T-helper 1 cell treated with Interleukin-12 subunit alpha and Interleukin-12 subunit beta and Interleukin-4 antibody, amounts not matched to agents 30 ng/mL and 1 ng/mL, for 36 hours (primary cell): ENCODE results near the gene SOCS3. TPM values are rescaled to one million over a fixed set of nuclear protein-coding genes. Genes with fewer than 3 reads are reported as not detected.

ENCODE experiments used
- intact Hi-C: fragments of 100-400 bp; cut with micrococcal nuclease; formaldehyde crosslinking; loops from one replicate; pipeline ENCODE4 v1.15.1; 2024
- total RNA-seq: library from RNA; stranded (reverse); gene quantifications from 2 replicates; pipeline ENCODE4 v1.2.3, GENCODE V29; 2022

The SOCS3 gene
- total RNA-seq, 1 donor from 2014 or later: 198 TPM

DNA sequence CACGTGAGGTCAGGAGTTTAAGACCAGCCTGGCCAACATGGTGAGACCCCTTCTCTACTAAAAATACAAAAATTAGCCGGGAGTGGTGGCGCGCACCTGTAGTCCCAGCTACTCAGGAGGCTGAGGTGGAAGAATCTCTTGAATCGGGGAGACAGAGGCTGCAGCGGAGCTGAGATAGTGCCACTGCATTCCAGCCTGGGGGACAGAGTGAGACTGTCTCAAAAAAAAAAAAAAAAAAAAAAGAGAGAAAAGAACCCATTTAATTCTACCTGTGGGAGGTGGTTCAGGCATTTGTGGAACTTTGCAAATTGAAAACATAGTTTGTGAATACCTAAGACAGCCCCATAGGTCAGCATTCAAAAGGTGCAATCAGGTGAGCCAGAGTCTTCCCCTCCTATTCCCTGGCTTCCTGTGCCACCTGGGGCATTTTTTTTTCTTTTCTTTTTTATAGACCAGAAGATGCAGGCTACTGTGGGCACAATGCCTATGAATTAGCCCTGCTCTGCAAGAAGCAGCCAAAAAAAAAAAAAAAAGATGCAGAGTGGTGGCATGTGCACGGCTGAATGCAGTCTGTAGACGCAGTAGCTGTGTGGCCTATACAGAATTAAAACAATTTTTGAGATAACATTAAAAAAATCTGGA is 9.1 kb upstream of the SOCS3 start:
- intact Hi-C loops: no loop called here

DNA sequence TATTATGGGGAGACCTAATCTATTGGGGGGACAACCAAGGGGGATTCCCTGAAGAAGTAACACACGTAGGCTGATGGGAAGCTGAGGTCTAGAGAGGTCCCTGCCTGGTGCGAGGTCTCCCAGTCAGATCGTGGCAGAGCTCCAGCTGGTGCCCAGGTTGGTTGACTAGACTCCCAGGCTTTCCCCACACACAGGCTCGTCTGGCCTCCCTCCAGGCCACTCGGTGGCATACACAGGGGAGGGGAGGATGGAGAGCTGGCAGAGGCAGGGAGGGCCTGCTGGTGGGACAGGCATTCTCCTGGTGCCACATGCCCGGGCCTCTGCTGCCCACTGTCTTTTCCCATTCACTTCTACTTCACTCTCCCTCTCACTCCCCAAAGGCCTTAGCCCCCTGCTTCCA is 8.5 kb upstream of the SOCS3 start:
- intact Hi-C loops: no loop called here

DNA sequence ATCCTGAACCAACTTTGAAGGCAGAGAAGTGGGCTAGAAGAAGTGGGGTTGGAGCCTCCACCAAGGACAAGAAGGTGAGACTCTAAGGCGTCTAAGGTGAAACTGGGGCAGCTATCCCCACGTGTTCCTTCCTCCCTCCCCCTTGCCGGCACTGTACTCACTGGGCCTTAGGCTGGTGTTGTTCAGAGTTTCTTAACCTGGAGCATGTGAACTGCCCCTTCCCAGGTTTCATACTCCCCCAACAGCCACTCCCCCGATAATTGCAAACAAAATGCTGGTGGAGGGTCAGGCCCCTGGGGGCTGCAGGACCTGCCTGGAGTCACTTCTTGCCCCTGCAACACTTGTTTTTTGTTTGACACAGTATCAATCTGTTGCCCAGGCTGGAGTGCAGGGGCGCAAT is 7.3 kb upstream of the SOCS3 start:
- intact Hi-C loops: no loop called here

DNA sequence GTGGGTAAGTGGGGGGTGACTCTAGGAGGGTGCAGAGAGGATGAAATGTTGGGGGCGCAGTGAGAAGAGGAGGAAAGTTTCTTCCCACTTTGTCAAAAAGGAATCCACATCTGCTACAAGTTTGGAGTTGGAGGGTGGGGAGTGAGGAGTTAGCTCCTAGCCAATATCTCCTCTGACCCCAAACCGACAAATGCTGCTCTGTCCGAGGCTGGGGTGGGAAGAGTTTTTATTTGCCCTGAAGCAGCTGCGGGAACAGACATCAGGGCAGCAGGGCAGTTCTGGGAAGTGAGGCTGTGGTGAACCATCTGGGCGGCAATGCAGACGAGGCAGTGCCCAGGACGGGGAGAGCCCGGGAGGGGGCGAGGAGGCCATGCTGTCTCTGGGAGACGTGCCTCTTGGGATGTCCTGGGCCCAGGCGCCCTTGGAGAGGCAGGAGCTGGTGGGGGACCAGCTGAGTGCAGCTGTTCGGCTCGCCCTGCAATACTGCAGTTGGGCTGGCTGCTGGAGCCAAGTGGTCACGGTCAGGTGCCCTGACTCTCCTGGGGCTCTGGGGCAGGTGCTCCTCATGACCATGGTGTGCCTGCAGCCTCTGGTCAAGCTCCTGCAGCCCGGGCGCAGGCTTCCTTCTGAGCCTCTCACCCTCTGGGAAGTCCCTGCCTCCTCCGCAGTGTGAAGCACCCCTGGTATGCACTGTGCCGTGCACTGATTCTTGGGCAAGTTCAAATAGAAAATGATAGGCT is 6.4 kb upstream of the SOCS3 start:
- intact Hi-C loops: no loop called here

DNA sequence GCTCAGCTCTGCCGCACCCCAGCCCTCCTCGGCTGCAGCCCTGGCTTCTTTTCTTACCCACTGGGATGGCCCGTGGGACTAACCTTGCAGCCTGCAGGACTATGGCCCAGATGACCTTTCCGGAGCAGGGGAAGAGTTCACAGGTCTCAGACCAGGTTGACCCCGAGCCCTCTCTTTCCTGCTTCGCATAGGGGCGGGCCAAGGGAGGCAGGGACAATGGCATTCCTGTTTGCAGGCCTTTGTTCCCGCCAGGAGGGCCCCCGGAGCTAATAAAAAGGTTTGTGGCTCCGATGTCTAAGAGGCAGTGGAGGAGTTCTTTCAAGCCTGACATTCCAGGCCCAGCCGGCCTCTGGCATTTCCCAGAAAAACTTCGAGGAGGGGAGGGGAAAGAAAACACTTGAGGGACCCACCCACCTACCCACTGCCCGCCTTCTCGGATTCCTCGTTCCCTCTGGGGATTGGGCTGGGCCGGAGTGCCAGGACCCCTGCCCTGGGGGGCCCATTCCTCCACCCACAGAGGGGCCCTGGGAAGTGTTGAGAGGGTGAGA is 5.8 kb upstream of the SOCS3 start:
- intact Hi-C loops: no loop called here

DNA sequence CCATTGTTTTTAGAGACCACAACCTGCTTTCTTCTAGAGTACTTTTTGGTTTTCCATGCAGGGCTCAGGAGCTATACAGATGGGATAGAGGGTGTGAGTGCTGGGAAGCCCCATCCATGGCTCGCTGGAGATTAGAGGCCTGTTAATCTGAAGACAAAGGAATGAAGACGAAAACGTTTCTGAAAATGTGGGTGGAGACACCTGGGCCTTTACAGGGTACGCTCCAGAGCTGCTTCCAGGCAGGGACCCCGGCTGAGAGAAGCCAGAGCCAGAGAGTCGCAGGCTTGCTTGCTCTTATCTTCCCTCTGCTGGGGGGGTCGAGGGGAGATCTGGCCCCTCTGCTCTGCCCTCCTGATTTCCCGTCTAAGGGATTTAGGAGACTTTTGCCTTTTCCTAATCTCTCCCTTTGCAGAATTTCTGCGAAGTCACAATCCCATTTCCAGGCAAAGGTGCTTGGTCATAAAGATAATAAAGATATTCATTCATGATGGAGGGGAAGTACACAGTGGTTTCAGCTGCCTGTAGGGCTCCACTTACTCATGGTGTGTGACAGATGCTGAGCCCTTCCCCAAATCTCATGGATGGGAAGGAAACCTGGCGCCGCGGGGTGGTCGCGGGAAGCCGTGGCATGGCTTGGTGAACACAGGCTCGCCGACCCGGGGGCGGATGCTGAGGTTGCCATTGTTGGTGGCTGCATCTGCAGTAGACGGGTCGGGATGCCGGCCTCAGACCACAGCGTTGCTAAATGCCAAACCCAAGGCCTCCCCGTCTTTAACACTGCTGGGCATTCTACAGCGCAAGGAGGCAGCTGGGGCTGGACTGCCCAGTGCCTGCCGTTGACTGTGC is 4.8 kb upstream of the SOCS3 start:
- intact Hi-C loops: no loop called here

DNA sequence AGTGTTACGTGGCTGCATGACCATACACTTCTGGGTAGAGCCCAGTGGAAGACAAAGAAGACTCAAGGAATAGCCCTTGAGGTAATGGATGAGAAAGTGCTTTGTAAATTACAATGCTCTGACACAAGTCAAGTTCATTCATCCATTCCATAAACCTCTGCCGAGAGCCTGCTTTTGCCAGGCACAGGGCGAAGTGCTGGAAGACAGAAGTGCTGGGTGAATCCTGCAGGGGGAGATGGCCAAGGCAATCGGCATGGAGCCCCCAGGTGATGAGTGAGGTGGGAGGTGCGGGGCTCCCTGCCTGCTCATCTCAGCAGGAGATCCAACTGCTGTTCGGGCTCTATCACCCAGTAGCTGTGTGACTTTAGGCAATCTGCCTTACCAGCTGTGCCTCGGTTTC is 2.8 kb upstream of the SOCS3 start:
- intact Hi-C loops: no loop called here

DNA sequence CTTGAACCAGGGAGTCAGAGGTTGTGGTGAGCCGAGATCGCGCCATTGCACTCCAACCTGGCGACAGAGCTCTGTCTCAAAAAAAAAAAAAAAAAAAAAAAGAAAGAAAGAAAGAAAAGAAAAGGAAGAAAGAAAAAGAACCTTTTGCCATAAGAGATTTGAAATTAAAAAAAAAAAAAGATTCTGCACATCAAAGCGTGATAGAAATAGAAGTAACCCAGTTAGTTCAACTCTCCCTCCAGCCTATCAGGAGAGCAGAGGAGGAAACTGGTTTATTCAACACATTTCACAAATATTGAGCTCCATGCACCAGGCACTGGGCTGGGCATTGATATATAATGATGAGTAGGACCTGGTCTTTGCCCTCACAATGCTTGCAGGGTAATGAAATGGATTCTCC is 2.4 kb upstream of the SOCS3 start:
- intact Hi-C loops: no loop called here

DNA sequence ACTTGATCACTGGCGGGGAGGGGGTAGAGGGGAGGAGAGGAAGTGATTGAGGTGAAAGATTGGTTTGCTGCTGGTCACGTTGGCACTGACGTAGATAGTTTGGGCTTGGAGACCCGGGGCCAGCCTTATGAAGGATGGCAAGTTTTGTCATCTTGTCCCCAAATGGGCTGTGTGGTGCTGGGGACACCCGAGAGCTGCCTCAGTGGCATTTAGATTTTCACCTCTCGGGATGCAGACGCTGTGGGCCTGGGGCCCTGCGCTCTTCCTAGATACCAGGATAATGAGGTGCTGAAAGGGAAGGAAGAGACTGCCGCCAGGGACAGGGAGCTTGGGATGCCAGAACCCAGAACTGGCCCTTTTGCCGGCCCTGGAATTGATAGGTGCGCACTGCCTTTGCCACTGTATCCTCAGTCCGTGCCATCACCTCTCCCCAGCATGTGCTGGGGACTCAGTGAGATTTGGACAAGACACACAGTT is 1.4 kb upstream of the SOCS3 start:
- intact Hi-C loops: loop anchor here (2.0 kb wide), 1 partner anchor 226 kb away; no protein-coding TSS in a partner anchor

DNA sequence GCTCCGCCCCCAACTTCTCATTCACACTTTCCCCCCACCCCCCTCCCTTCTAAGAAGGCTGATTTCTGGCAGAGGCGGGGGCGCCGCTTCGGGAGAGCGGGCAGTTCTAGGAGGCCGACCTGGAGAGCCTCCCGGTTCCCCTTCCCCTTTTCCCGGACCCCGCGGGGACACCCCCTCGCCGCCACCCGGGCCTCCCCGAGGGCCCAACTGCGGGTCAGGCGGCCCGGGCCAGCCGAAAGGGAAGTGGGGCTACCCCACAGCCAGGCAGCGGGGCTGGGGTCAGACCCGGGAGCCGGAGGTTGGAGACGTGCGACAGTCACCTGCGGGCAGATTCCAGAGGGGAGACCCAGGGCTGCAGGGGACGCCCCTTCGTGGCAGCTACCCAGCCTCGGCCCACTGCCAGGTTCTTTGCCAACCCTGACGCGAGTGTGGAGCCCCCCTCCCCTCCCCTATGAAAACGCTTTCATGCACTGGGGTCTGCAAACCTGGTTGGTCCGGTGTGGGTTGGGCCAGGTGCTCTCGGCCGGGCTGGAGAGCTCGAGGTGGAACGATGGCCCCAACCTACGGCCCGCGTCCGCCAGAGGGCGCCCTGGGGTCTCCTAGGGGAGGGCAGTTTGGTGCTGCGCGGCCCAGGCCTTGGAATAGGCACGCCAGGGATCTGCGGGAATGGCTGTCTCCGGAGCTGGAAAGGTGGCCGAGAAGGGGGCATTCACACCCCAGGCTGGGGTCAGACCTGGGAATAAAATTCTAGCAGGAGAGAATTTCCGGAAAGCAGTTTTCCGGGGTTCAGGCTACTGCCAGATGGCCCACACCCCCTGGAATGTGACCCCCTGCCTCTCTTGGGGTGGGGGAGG is 721 bp upstream of the SOCS3 start:
- intact Hi-C loops: loop anchor here (1.0 to 2.0 kb wide), 9 partner anchors 18 to 480 kb away; partner anchors contain the start of genes PGS1, TNRC6C and USP36

DNA sequence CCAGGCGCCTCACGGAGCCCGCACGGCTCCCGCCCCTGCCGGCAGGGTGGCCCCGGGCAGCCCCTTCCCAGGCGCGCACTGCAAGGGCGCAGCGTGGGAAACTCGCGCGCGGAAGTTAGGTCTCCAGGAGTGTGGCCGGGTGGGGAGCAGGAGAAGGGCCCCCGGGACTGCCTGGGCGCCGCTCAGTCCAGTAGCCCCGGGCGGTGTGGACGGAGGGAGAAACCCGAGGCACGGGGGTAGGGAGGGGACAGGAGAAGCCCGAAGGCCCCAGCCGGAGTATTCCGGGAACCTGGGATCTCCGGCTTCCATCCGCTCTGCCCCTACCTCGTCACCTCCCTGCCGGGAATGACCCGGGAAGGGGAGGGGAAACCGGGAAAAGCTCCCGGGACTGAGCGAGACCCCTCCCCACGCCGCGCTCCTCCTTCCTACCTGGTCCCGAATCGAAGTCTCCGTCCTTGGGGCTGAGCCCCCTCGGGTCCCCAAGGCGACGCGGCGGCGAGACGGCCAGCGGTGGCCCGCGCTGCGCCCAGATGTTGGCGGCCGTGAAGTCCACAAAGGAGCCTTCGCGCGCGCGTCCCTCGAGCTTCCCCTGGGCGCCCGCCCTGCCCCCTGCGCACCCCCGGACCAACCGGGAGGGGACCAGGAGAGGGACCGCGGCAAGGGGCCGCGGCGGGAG is 418 bp downstream of the SOCS3 start:
- intact Hi-C loops: loop anchor here (5.0 kb wide), 2 partner anchors 388 to 423 kb away; partner anchors contain the start of gene CYTH1

DNA sequence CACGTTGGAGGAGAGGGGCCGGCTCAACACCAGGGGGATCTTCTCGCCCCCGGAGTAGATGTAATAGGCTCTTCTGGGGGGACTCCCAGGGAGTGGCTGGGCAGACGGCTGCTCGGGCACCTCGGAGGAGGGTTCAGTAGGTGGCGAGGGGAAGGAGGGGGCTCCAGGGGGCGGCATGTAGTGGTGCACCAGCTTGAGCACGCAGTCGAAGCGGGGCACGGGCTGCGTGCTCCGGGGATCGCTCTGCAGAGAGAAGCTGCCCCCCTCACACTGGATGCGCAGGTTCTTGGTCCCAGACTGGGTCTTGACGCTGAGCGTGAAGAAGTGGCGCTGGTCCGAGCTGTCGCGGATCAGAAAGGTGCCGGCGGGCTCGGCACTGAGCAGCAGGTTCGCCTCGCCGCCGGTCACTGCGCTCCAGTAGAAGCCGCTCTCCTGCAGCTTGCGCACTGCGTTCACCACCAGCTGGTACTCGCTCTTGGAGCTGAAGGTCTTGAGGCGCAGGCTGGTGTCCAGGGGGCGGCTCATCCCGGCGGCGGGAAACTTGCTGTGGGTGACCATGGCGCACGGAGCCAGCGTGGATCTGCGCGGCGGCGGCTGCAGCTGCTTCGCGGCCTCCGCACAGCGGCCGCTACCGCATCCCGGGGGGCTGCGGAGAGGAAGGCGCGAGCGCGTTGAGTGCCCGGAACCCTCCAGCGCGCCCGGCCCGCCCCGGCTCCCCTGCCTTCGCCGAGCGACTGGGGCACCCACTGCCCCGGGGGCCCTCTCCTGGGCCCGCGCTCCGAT is 1.1 kb downstream of the SOCS3 start:
- intact Hi-C loops: loop anchor here (5.0 kb wide), 2 partner anchors 389 to 424 kb away; partner anchors contain the start of gene CYTH1

DNA sequence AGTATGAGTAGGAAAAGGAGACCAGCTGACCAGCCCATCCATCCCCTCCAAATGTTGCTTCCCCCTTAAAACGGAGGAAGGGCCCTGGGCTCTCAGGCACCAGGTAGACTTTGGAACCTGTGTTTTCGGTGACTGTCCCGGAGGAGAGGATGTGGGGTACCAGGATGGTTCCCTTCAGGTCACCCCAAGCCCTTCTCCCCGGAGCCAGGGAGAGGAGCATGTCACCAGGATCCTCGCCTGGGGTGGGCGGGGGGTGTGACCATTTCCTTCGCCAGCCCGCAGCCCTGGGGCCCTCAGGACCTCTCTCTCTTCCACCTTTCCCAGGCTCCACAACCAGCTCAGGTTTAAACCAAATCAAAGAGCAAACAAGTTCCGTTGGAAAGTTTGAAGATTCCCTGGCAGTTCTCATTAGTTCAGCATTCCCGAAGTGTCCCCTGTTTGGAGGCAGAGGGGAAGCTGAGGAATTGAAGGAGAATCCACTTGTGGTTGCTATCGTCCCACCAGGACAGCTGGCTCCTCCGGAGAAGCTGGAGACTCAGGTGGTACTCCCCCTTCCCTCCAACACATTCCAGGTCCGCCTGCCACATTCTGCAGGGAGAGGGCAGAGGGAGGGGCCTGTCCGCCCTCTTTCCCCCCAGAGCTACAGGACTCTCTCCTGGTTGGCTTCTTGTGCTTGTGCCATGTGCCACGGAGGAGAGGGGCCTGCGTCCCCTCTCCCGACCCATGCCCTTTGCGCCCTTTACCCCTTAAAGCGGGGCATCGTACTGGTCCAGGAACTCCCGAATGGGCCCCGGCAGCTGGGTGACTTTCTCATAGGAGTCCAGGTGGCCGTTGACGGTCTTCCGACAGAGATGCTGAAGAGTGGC is 2.0 kb downstream of the SOCS3 start:
- intact Hi-C loops: loop anchor here (5.0 kb wide), 2 partner anchors 389 to 424 kb away; partner anchors contain the start of gene CYTH1

DNA sequence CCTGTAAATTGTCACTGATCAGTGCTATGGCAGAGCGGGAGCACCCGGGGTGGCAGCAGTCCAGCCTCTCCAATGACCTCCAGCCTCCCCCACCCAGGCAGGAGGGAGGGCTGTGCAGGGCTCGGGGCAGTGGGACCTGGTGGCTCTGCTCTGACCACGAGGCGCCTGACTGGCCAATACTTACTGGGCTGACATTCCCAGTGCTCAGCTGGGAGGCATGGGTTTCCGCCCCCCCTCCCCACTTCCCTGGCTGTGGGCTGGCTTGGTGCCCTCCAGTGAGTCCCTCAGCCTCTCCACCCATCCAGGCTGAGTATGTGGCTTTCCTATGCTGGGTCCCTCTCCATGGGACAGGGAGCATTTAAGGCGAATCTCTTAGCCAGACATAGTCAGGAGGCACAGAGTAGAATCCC is 2.7 kb downstream of the SOCS3 start:
- intact Hi-C loops: loop anchor here (5.0 kb wide), 2 partner anchors 390 to 425 kb away; partner anchors contain the start of gene CYTH1

DNA sequence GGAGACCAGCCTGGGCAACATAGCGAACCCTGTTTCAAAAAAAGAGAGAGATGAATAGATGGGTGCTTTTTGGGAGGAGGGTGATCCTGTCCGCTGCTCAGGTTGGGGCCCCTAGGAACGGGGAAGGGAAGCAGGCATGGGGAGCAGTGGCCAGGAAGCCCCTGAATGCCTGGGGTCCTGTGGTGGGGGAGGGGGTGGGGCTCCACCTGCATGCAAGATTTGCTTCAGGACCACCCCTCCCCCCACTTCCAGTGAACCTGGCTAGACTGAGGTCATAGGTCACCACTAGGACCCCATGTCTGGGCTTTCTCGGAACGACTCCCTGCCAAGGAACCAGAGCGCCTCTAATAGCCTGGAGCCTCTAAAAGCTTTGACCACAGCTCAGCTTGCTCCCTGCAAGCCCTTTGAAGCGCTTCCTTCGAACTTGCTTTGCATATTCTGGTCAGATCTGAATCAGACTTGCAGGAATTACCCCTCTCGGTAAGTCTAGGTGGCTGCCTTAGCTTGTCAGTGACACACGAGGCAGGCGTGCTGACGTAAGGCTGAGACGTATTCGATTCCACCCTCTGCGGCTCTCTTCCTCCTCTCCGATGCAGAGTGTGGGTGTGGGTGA is 3.7 kb downstream of the SOCS3 start:
- intact Hi-C loops: loop anchor here (5.0 kb wide), 2 partner anchors 391 to 426 kb away; partner anchors contain the start of gene CYTH1

DNA sequence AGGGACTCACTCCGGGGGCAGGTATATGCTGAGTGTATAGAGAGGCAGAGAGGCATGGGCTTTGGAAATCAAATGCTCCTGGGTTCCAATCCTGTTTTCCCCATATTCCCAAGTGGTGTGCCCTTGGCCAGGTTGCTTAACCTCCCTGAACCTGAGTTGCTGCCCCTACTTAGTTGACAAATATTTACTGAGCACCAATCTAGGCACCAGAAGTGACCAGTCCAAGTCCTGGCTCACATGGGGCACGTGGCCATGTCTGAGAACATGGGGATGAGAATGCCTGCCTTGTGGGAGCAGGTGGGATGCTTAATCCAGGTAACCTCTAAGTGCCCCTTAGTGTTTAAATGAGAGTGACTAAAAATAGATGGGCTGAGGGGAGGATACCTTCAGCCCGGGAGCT is 4.2 kb downstream of the SOCS3 start:
- intact Hi-C loops: loop anchor here (1.0 to 5.0 kb wide), 3 partner anchors 12 to 427 kb away; partner anchors contain the start of gene CYTH1

DNA sequence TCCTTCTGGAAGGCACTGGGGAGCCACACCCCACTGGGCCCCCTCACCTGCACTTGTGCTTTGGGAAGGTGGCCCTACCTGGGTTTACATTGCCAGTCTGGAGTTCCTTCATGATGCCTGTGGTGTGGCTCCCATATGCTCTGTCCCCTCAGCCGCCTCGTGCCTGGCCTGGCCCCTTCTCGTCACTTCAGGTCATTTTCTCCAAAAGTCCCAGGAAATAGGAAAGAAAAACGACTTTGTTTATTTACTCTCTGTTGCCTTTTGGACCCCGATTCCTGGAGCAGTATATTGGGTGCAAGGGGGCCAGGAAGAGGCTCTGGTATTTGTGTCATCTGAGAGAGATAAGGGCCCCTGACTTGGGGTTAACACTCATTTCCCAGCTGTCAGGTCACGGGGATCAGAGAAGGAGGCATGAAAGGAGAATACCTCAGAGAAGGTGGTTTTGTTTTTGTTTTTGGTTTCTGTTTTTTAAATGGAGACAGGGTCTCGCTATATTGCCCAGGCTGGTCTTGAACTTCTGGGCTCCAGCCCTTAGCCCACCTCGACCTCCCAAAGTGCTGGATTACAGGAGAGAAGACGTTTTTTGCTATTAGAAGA is 4.7 kb downstream of the SOCS3 start:
- intact Hi-C loops: loop anchor here (1.0 to 5.0 kb wide), 3 partner anchors 12 to 427 kb away; partner anchors contain the start of gene CYTH1
